Activated CD8-positive, alpha-beta memory T cell treated with anti-CD3 and anti-CD28 coated beads for 36 hours (primary cell): ENCODE measurements around the gene JUP. TPM values are rescaled to one million over a fixed set of nuclear protein-coding genes. Genes with fewer than 3 reads are reported as not detected.

Source experiments
- CTCF ChIA-PET: fragments of 350-600 bp; sonication (Branson Sonifier 250); formaldehyde crosslinking; loops from one replicate; lab custom pipeline; 2021; ENCODE audit warnings: antibody characterized with exemption; lab: Charles Lee
- POLR2A ChIA-PET: fragments of 350-600 bp; sonication (Branson Sonifier 250); formaldehyde crosslinking; loops from one replicate; lab custom pipeline; 2021; ENCODE audit warnings: antibody characterized with exemption; lab: Charles Lee
- total RNA-seq, 2 experiments: library from RNA; stranded (reverse); gene quantifications; one replicate each; pipeline ENCODE4 v1.2.3, GENCODE V29; 2021

The JUP gene
- total RNA-seq, 2 experiments from 2014 or later: 0.42 to 0.55 TPM

GRCh38 chr17:41738077-41738800 lies 48.3 kb downstream of the JUP start:
- CTCF ChIA-PET: interaction anchor here (0.6 to 1.9 kb wide), 13 partner anchors 10 to 1001 kb away, joined by 3 to 16 read pairs (median 3); partner anchors contain the start of gene FKBP10
- POLR2A ChIA-PET: no interaction called here

GRCh38 chr17:41737680-41738023 lies 48.9 kb downstream of the JUP start:
- POLR2A ChIA-PET: no interaction called here
- CTCF ChIA-PET: interaction anchor here (0.6 to 1.9 kb wide), 14 partner anchors 9 to 1001 kb away, joined by 3 to 16 read pairs (median 3); partner anchors contain the start of gene FKBP10

- POLR2A ChIA-PET: interaction anchor here (0.6 kb wide), 1 partner anchor 1246 kb away, joined by 3 read pairs; no protein-coding TSS in a partner anchor
- CTCF ChIA-PET: interaction anchor here (0.6 to 1.9 kb wide), 16 partner anchors 8 to 1002 kb away, joined by 3 to 16 read pairs (median 3); partner anchors contain the start of gene FKBP10
Measured at GRCh38 chr17:41736983-41737679, 49.4 kb downstream of the JUP start.

- POLR2A ChIA-PET: interaction anchor here (0.6 kb wide), 1 partner anchor 93 kb away, joined by 9 read pairs; no protein-coding TSS in a partner anchor
Measured at GRCh38 chr17:41735744-41736143, 50.8 kb downstream of the JUP start.

GRCh38 chr17:41734949-41735313 lies 51.6 kb downstream of the JUP start:
- ChIA-PET POLR2A (no interaction called here), CTCF (interaction anchor here (1.1 to 1.5 kb wide), 2 partner anchors 66 to 75 kb away, joined by 3 read pairs; no protein-coding TSS in a partner anchor)

More at GRCh38 chr17:41735744-41736143, 50.8 kb downstream of the JUP start:
- CTCF ChIA-PET: interaction anchor here (0.8 to 1.5 kb wide), 3 partner anchors 66 to 76 kb away, joined by 3 to 4 read pairs (median 3); partner anchors contain the start of gene P3H4

GRCh38 chr17:41734139-41734948 lies 52.2 kb downstream of the JUP start, which contains the start of gene HAP1:
Gene HAP1 (minus strand): TSS chr17:41734643. CDS start chr17:41734634, 9 bp downstream.
- CTCF ChIA-PET: no interaction called here
- POLR2A ChIA-PET: no interaction called here

- ChIA-PET CTCF (interaction anchor here (0.6 to 0.7 kb wide), 2 partner anchors 93 to 102 kb away, joined by 4 read pairs; no protein-coding TSS in a partner anchor), POLR2A (no interaction called here)
Measured at GRCh38 chr17:41733348-41734138, 53.0 kb downstream of the JUP start.

- ChIA-PET CTCF (interaction anchor here (0.6 to 2.9 kb wide), 3 partner anchors 9 to 70 kb away, joined by 3 to 10 read pairs (median 3); no protein-coding TSS in a partner anchor), POLR2A (no interaction called here)
Measured at GRCh38 chr17:41731836-41732235, 54.7 kb downstream of the JUP start.

GRCh38 chr17:41730479-41730878 lies 56.0 kb downstream of the JUP start:
- CTCF ChIA-PET: interaction anchor here (0.8 to 2.9 kb wide), 3 partner anchors 11 to 72 kb away, joined by 3 to 10 read pairs (median 3); no protein-coding TSS in a partner anchor
- POLR2A ChIA-PET: no interaction called here

GRCh38 chr17:41728056-41728455 lies 58.5 kb downstream of the JUP start:
- CTCF ChIA-PET: interaction anchor here (0.6 to 1.1 kb wide), 2 partner anchors 10 to 287 kb away, joined by 3 to 4 read pairs; no protein-coding TSS in a partner anchor
- POLR2A ChIA-PET: no interaction called here

GRCh38 chr17:41725134-41725533 lies 61.4 kb downstream of the JUP start:
- CTCF ChIA-PET: interaction anchor here (2.5 kb wide), 1 partner anchor 12 kb away, joined by 8 read pairs; no protein-coding TSS in a partner anchor
- POLR2A ChIA-PET: no interaction called here

GRCh38 chr17:41724476-41725050 lies 61.9 kb downstream of the JUP start:
- ChIA-PET CTCF (interaction anchor here (2.5 kb wide), 1 partner anchor 13 kb away, joined by 8 read pairs; no protein-coding TSS in a partner anchor), POLR2A (no interaction called here)

- ChIA-PET POLR2A (no interaction called here), CTCF (no interaction called here)
Measured at GRCh38 chr17:41723801-41724475, 62.6 kb downstream of the JUP start.

- ChIA-PET POLR2A (no interaction called here), CTCF (no interaction called here)
Measured at GRCh38 chr17:41722231-41722630, 64.3 kb downstream of the JUP start.

- CTCF ChIA-PET: no interaction called here
- POLR2A ChIA-PET: no interaction called here
Measured at GRCh38 chr17:41718287-41718645, 68.2 kb downstream of the JUP start.

- POLR2A ChIA-PET: no interaction called here
- CTCF ChIA-PET: no interaction called here
Measured at GRCh38 chr17:41717408-41718286, 68.9 kb downstream of the JUP start.
